Effector memory CD4-positive, alpha-beta T cell (primary cell): ENCODE results near the gene KAT2B.
A peak's percentile ranks its signal among the peaks of the same experiment; 100 is the strongest.

ENCODE experiments used
- DNase-seq, 3 donors: peaks; one replicate each; pipeline ENCODE4 v3.0.0-alpha.2; 2020
- H3K27ac ChIP-seq: 2 replicates; pipeline ENCODE4 v1.7.0; 2013; ENCODE audit warnings: mild to moderate bottlenecking, low read length, moderate library complexity; ENCODE audit not compliant: insufficient read depth, poor library complexity, severe bottlenecking
- H3K27me3 ChIP-seq: replicated peaks from 2 replicates; pipeline ENCODE4 v1.7.0; 2013; ENCODE audit warnings: mild to moderate bottlenecking, low read length; ENCODE audit not compliant: insufficient read depth, control insufficient read depth, poor library complexity, severe bottlenecking
- H3K36me3 ChIP-seq: 2 replicates; pipeline ENCODE4 v1.7.0; 2013; ENCODE audit warnings: mild to moderate bottlenecking, low read length, moderate library complexity; ENCODE audit not compliant: control insufficient read depth, insufficient read depth
- H3K4me1 ChIP-seq: 2 replicates; pipeline ENCODE4 v1.7.0; 2013; ENCODE audit warnings: low read length, mild to moderate bottlenecking; ENCODE audit not compliant: control insufficient read depth, insufficient read depth, poor library complexity, severe bottlenecking
- H3K4me3 ChIP-seq: 2 replicates; pipeline ENCODE4 v1.7.0; 2013; ENCODE audit warnings: low read length, low read depth, mild to moderate bottlenecking; ENCODE audit not compliant: insufficient read depth, poor library complexity, severe bottlenecking
- H3K9me3 ChIP-seq: 2 replicates; pipeline ENCODE4 v1.7.0; 2013; ENCODE audit warnings: mild to moderate bottlenecking, low read length, moderate library complexity; ENCODE audit not compliant: control insufficient read depth

KAT2B gene

DNA sequence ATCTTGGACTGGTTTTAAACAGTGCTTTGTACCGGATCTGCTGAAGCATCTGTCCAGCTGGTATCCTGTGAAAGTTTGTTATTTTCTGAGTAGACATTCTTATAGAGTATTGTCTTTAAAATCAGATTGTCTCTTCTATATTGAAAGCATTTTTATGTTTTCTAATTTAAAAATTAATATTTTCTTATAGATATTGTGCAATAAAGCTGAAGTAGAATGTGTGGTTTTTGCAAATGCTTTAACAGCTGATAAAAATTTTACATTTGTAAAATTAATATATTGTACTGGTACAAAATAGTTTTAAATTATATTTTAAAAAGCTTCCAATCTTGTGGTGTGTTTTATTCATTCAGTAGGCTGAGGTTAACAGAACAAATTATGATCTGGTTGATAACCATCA is 113.8 kb downstream of the KAT2B start:
- no peak overlapping the region for H3K27ac ChIP-seq
- no peak for DNase-seq

DNA sequence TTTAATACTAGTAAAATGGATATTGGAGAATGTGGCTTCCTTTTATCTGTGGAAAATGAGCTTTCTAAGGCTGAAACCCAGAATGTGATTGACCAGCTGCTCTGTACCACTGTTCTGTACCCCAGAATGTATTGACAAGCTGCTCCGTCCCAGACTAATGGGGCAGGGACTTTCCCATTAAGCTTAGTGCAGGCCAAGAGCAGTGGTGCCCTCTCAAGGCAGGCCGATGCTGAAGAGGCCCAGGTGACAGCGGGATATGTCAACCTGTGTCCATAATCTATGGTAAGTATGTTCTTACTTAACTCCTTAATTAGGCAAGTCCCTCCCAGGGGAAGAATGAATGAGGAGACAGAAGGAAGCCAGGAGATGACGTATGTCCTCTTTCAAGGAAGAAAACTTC is 114.7 kb downstream of the KAT2B start:
- peaks cover 20% of the 10 kb centered on the region for H3K36me3 ChIP-seq
- no peak for DNase-seq
- H3K27me3 ChIP-seq: no peaks in the 10 kb centered on the region
- no peak overlapping the region for H3K27ac ChIP-seq
- H3K4me3 ChIP-seq: no peak overlapping the region
- H3K4me1 ChIP-seq: peaks cover 3% of the 10 kb centered on the region
- H3K9me3 ChIP-seq: no peaks in the 10 kb centered on the region

More for the DNA sequence above, 113.8 kb downstream of the KAT2B start:
- Histone ChIP-seq H3K4me1 (no peaks in the 10 kb centered on the region), H3K4me3 (no peak overlapping the region), H3K27me3 (no peaks in the 10 kb centered on the region), H3K9me3 (no peaks in the 10 kb centered on the region), H3K36me3 (peaks cover 26% of the 10 kb centered on the region)

DNA sequence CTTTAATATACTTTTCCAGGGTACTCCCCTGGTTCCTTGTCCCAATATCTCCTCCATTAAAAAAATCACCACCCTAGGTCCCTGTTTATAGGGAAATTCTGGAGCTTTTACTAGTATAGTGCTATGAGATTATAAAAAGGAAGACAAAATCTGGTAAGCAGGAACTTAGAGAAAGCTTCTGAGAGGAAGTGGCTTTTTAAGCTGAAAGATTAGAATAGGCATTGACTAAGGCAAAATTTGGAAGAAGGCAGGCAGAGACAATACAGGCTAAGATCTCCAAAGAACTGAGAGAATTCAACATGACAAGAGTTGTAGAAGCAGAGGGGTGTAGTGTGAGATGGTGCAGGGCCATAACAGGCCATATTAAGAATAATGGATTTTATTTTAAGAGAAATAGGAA is 120.0 kb downstream of the KAT2B start:
- Histone ChIP-seq H3K4me3 (no peak overlapping the region), H3K36me3 (no peaks in the 10 kb centered on the region), H3K27ac (no peak overlapping the region), H3K9me3 (no peaks in the 10 kb centered on the region), H3K4me1 (peaks cover 14% of the 10 kb centered on the region), H3K27me3 (no peaks in the 10 kb centered on the region)
- no peak for DNase-seq

- Histone ChIP-seq H3K9me3 (no peaks in the 10 kb centered on the region), H3K27ac (no peak overlapping the region), H3K36me3 (no peaks in the 10 kb centered on the region), H3K4me3 (no peak overlapping the region), H3K4me1 (peaks cover 14% of the 10 kb centered on the region), H3K27me3 (no peaks in the 10 kb centered on the region)
- DNase-seq: no peak
Observed at GRCh38 chr3:20161714-20162113, 121.5 kb downstream of the KAT2B start.

DNA sequence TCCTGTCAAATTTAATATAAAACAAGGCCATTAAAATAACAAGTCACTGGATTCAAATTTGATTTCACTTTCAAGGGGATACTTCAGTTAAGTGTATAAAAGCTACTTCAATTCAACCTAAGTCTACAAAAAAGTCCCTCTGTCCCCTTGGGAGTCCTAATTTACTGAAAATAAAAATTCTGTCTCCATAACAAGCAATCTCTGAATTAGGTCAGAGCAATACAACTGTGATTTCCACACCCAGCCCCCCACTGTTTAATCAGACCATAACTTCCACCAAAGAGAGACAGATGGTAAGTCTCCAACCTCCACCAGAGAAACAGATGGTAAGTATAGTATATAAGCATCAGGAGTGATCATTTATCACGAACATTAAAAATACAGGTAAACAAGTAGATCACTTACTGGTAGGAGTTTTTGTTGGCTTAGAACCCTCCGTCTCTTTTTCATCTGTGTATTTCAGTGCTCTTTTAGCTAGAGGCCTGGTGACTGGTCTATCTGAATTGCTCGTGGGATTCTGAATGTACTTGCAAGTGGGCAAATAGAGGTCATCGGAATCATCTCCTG is 133.7 kb downstream of the KAT2B start:
- no peaks in the 10 kb centered on the region for H3K4me1 ChIP-seq
- no peaks in the 10 kb centered on the region for H3K36me3 ChIP-seq
- H3K4me3 ChIP-seq: no peak overlapping the region
- no peak for DNase-seq
- H3K27me3 ChIP-seq: no peaks in the 10 kb centered on the region
- H3K27ac ChIP-seq: no peak overlapping the region
- no peaks in the 10 kb centered on the region for H3K9me3 ChIP-seq

DNA sequence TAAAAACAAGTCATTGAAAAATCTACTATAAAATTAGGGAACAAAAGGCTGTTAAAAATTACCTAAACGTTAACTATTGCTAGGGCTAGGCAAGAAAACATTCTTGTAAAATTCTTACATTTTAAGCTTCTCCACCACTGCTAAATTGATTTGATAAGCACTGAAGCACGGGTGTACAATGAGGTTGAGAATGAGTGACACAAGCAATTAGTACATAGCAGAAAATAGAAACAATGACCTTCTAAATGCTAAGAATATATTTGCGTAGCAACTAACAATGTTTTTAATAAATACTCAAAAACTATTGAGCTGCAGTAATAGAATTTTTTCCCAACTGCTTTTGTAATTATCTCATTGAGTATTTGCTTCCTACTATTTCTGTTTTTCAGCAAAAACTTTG is 141.0 kb downstream of the KAT2B start:
- Histone ChIP-seq H3K4me3 (no peak overlapping the region), H3K4me1 (no peaks in the 10 kb centered on the region), H3K27me3 (no peaks in the 10 kb centered on the region), H3K36me3 (no peaks in the 10 kb centered on the region), H3K27ac (no peak overlapping the region), H3K9me3 (no peaks in the 10 kb centered on the region)
- DNase-seq: no peak

GRCh38 chr3:20182206-20182605 is 142.0 kb downstream of the KAT2B start:
- no peaks in the 10 kb centered on the region for H3K27me3 ChIP-seq
- DNase-seq: no peak
- no peak overlapping the region for H3K27ac ChIP-seq
- no peaks in the 10 kb centered on the region for H3K9me3 ChIP-seq
- H3K4me1 ChIP-seq: no peaks in the 10 kb centered on the region
- H3K36me3 ChIP-seq: no peaks in the 10 kb centered on the region
- H3K4me3 ChIP-seq: no peak overlapping the region

GRCh38 chr3:20185331-20185678 is 145.1 kb downstream of the KAT2B start:
- peak overlapping the region; percentile 76 for H3K4me3 ChIP-seq
- peak overlapping the region; percentile 55 for H3K27ac ChIP-seq
- no peaks in the 10 kb centered on the region for H3K36me3 ChIP-seq
- DNase-seq: no peak
- no peaks in the 10 kb centered on the region for H3K9me3 ChIP-seq
- H3K4me1 ChIP-seq: no peaks in the 10 kb centered on the region
- no peaks in the 10 kb centered on the region for H3K27me3 ChIP-seq

DNA sequence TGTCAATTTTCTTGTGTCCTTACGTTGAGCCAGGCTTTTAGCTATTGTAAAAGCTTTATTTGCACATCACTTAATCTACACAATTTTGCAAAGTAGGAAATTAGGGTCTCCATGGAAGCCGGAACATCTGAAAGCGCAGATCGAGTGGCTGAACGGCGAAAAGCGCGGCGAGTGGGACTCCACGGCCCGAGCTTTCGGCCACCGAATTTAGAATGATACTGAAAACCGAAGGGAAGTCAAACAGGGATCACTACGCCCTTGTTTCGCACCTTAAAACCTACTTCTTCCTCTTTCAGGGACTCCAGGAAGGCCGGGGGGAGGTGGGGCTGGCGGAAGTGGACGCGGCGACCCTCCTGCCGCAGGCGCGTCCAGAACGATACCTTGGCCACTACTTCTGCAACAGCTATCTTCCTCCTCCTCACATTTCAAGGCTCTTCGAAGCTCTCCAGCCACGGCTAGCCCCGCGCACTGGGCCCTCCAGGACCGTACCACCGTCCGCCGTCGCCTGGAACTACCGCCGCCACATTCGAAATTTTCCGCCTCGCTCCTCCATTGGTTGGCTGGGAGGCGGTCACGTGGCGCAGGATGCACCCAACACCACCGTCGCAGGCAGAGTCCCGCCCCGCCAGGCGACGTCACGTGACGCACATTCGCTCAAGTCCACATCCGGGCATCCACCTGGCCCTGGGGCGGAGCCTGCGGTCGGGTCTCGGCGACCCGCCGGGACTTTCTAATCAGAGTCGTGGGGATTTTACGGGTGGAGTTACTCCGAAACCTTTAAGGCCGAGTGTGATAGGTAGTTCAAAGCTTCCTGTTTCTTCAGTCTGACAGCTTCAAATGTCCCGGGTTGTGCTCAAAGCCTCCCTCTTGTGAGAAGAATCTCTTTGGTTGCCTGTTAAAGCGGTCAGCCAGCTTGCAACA is 145.7 kb downstream of the KAT2B start, which contains the start of gene SGO1:
SGO1 (minus strand) TSS at position 528 of the 921 bp plus-strand sequence. CDS start 2,179 bp downstream, outside the sequence.
- Histone ChIP-seq H3K9me3 (no peaks in the 10 kb centered on the region), H3K36me3 (no peaks in the 10 kb centered on the region), H3K4me3 (peak within 1 kb of the TSS; percentile 76), H3K4me1 (no peaks in the 10 kb centered on the region), H3K27ac (peak within 1 kb of the TSS; percentile 94), H3K27me3 (no peaks in the 10 kb centered on the region)
- peak; percentile 98 to 100 (median 99) for DNase-seq

GRCh38 chr3:20186600-20187004 is 146.4 kb downstream of the KAT2B start:
- H3K4me3 ChIP-seq: peak overlapping the region; percentile 55
- H3K9me3 ChIP-seq: no peaks in the 10 kb centered on the region
- H3K27ac ChIP-seq: peak overlapping the region; percentile 94
- no peaks in the 10 kb centered on the region for H3K36me3 ChIP-seq
- DNase-seq: no peak
- H3K4me1 ChIP-seq: no peaks in the 10 kb centered on the region
- no peaks in the 10 kb centered on the region for H3K27me3 ChIP-seq
